GM18867 (cell line): Measurements from ENCODE around the gene MUC6.

ENCODE experiments used
- ATAC-seq: cut with Tn5 transposase; IDR thresholded peaks from one replicate; pipeline ENCODE4 v1.9.1; 2021; ENCODE audit warnings: mild to moderate bottlenecking, moderate library complexity; ENCODE audit not compliant: unreplicated experiment

Gene MUC6

GRCh38 chr11:971092-971690 lies 65.3 kb downstream of the MUC6 start:
- ATAC-seq, result no peak

- ATAC-seq, result no peak
Measured at GRCh38 chr11:970319-970871, 66.1 kb downstream of the MUC6 start.

- no peak for ATAC-seq
Measured at GRCh38 chr11:969651-970205, 66.8 kb downstream of the MUC6 start.

GRCh38 chr11:968822-969221 lies 67.7 kb downstream of the MUC6 start:
- no peak for ATAC-seq

- ATAC-seq, result no peak
Measured at GRCh38 chr11:967995-968751, 68.3 kb downstream of the MUC6 start.

- ATAC-seq, result no peak
Measured at GRCh38 chr11:965206-965775, 71.2 kb downstream of the MUC6 start.

- ATAC-seq, result no peak
Measured at GRCh38 chr11:963852-964251, 72.7 kb downstream of the MUC6 start.
